Putamen (tissue), 1 donor: Measurements from ENCODE around the gene TP53TG3.
"Not testable (repeated sequence)": the region's sequence is repeated elsewhere in the genome, so short reads cannot be mapped to it uniquely, and the experiment has no call there.

Experiments used
- DNase-seq: peaks from one replicate; pipeline ENCODE4 v3.0.0-alpha.2; 2016; ENCODE audit warnings: low spot score

The TP53TG3 gene, protein sequence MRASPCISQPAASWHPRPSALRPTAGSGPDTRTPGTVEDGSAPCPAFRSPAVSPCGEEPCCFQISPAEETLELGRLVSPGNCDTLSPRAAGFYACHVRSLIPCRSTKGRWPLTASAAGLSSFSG

DNA sequence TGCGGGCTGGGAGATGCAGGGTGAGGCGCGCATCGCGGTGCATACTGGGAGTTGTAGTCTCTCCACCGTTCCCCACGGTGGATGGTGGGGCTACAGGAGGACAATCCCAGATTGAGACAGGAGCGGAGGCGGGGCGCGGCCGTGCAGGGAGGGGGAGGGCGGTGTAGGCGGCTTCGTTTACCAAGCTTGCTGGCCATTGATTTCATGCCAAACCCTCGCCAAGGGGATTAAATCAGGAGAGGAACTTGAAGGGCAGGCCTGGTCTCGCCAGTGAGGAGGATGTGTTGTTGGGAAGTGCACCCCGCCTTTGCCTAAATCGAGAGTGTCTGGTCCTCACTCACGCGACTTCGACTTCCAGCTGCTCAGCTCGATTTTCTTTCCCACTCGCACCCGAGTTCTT is at the start of gene TP53TG3:
Gene TP53TG3, minus strand, starts transcription at position 101 of the 400 bp plus-strand sequence. Its CDS starts 68 bp downstream, at position 33.
- not testable (repeated sequence) for DNase-seq

DNA sequence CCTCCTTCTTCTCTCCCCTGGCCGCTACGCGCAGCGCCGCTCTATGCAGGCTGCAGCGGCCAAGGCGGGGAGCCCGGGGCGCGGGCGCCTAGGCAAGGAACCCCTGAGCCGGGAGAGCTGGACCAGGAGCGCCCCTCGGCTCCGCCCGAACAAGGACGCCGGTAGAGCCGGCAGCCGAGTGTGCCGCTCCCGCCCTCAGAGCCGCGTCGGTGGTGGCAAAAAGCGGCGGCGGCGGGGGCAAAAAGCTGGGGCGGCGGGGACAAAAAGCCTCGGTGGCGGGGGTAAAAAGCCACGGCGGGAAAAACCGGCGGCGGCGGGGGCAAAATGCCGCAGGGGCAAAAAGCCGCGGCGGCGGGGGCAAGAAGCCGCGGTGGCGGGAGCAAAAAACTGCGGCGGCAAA is 25.1 kb downstream of the TP53TG3 start:
- DNase-seq: not testable (repeated sequence)

DNA sequence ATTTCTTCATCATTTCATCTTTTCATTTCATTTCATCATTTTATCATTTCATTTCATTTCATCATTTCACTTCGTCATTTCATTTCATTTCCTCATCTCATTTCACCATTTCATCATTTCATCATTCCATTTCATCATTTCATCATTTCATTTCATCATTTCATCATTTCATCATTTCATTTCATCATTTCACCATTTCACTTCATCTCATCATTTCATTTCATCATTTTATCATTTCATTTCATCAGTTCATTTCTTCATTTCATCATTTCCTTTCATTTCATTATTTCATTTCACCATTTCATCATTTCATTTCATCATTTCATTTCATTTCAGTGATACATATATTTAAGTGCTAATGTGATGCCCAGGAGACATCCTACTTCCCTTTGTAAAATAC is 28.4 kb downstream of the TP53TG3 start:
- not testable (repeated sequence) for DNase-seq

DNA sequence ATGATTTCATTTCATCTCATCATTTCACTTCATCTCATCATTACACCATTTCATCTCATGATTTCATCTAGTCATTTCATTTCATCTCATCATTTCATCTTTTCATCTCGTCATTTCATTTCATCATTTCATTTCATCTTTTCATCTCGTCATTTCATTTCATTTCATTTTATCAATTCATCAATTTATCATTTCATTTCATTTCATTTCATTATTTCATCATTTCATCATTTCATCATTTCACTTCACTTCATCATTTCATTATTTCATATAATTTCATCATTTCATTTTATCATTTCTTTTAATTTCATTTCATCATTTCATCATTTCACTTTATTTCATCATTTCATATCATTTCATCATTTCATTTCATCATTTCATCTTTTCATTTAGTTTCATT is 29.2 kb downstream of the TP53TG3 start:
- DNase-seq: not testable (repeated sequence)

DNA sequence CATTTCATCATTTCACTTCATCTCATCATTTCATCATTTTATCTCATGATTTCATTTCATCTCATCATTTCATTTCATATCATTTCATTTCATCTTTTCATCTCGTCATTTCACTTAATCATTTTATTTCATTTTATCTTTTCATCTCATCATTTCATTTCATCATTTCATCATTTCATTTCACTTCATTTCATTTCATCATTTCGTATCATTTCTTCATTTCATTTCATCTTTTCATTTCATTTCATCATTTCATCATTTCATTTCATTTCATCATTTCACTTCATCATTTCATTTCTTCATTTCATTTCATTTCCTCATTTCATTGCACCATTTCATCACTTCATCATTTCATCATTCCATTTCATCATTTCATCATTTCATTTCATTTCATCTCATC is 29.8 kb downstream of the TP53TG3 start:
- not testable (repeated sequence) for DNase-seq

DNA sequence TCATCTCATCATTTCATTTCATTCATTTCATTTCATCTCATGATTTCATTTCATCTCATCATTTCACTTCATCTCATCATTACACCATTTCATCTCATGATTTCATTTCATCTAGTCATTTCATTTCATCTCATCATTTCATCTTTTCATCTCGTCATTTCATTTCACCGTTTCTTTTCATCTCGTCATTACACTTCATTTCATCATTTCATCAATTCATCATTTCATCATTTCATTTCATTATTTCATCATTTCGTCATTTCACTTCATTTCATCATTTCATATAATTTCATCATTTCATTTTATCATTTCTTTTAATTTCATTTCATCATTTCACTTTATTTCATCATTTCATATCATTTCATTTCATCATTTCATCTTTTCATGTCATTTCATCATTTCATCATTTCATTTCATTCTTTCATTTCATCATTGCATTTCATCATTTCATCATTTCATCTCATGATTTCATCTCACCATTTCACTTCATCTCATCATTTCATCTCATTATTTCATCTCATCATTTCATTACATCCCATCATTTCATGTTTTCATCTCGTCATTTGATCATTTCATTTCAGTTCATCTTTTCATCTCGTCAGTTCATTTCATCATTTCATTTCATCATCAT is 30.6 kb downstream of the TP53TG3 start:
- DNase-seq: not testable (repeated sequence)

DNA sequence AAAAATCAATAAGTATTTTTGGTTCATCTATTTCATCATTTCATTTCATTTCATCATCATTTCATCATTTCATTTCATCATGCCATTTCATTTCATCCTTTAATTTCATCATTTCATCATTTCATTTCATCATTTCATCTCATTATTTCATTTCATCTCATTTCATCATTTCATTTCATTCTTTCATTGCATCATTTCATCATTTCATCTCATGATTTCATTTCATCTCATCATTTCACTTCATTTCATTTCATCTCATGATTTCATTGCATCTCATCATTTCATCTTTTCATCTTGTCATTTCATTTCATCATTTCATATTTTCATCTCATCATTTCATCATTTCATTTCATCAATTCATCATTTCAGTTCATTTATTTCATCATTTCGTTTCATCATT is 31.2 kb downstream of the TP53TG3 start:
- DNase-seq: not testable (repeated sequence)

DNA sequence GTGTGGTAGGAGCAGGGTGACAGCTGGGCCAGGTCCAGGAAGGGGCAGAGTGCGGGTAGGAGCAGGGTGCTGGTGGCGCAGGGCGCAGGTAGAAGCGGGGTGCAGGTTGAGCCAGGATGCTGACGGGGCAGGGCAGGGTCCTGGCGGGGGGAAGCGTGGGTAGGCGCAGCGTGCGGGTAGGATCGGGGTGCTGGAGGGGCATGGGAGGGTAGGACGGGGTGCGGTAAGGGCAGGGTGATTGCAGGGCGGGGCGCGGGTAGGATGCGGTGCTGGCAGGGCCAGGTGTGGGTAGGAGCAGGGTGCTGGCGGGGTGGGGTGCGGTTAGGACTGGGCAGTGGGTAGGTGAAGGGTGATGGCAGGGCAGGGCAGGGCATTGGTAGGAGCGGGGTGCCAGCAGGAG is 38.4 kb downstream of the TP53TG3 start:
- not testable (repeated sequence) for DNase-seq

DNA sequence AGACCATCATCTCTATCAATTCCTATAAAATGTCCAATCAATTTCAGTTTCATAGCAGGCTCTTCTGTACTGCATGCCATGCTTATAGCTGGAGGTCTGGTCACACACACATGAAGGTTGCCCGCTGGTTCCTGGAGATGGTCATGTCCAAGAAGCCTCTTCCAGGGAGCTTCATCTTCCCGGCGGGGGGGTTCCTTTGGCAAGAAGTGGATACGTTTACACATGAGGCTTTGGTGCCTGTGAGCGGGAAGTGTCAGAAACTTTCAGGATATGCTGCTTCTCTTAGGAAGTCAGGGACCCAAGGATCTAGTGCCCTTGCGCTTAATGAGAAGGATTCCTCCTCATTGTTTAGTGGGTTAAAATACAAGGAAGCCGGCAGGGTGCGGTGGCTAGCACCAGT is 43.9 kb downstream of the TP53TG3 start:
- not testable (repeated sequence) for DNase-seq
